Stomach smooth muscle (tissue), 2 donors: ENCODE results near the gene C14orf132.
A peak's percentile ranks its signal among the peaks of the same experiment; 100 is the strongest.

Source experiments
- H3K27ac ChIP-seq: one replicate; pipeline ENCODE4 v1.7.0; 2013; ENCODE audit warnings: mild to moderate bottlenecking, low read length, inconsistent platforms
- H3K27me3 ChIP-seq, 2 donors: one replicate each; pipeline ENCODE4 v1.7.0; 2013; ENCODE audit warnings: low read length in 2 of 2; ENCODE audit not compliant: insufficient read depth in 2 of 2, control insufficient read depth in 1 of 2
- H3K36me3 ChIP-seq, 2 donors: one replicate each; pipeline ENCODE4 v1.7.0; 2013; ENCODE audit warnings: low read length in 2 of 2; ENCODE audit not compliant: control insufficient read depth in 2 of 2, insufficient read depth in 2 of 2
- H3K4me1 ChIP-seq: one replicate; pipeline ENCODE4 v1.7.0; 2013; ENCODE audit warnings: low read length; ENCODE audit not compliant: control insufficient read depth, insufficient read depth
- H3K4me3 ChIP-seq, 2 donors: one replicate each; pipeline ENCODE4 v1.7.0; 2013; ENCODE audit warnings: low read length in 2 of 2
- H3K9ac ChIP-seq, 2 donors: one replicate each; pipeline ENCODE4 v1.7.0; 2013; ENCODE audit warnings: low read length in 2 of 2, mild to moderate bottlenecking in 1 of 2
- H3K9me3 ChIP-seq, 2 donors: one replicate each; pipeline ENCODE4 v1.7.0; 2013; ENCODE audit warnings: low read length in 2 of 2; ENCODE audit not compliant: control insufficient read depth in 2 of 2
- donor health status: healthy.
- donor health status: Pancreatic carcinoma.

The C14orf132 gene

GRCh38 chr14:96016501-96017160 is 22.5 kb upstream of the C14orf132 start:
- Histone ChIP-seq H3K4me3 (no peak overlapping the region), H3K9ac (no peak overlapping the region), H3K9me3 (peaks cover 0 to 2% of the 10 kb centered on the region in 2 donors)

GRCh38 chr14:96017882-96018281 is 21.3 kb upstream of the C14orf132 start:
- Histone ChIP-seq H3K36me3 (no peaks in the 10 kb centered on the region), H3K4me3 (no peak overlapping the region), H3K27ac (no peak overlapping the region), H3K9ac (no peak overlapping the region), H3K4me1 (no peaks in the 10 kb centered on the region), H3K27me3 (peaks cover 10 to 12% of the 10 kb centered on the region in 2 donors), H3K9me3 (no peaks in the 10 kb centered on the region)

More at GRCh38 chr14:96016501-96017160, 22.5 kb upstream of the C14orf132 start:
- peaks cover 10 to 12% of the 10 kb centered on the region in 2 donors for H3K27me3 ChIP-seq
- no peak overlapping the region for H3K27ac ChIP-seq
- H3K4me1 ChIP-seq = no peaks in the 10 kb centered on the region
- H3K36me3 ChIP-seq = no peaks in the 10 kb centered on the region

- H3K36me3 ChIP-seq = no peaks in the 10 kb centered on the region
Observed at GRCh38 chr14:96027431-96028355, 11.5 kb upstream of the C14orf132 start.

GRCh38 chr14:96029089-96029645 is 10.0 kb upstream of the C14orf132 start:
- Histone ChIP-seq H3K9me3 (no peaks in the 10 kb centered on the region), H3K4me1 (no peaks in the 10 kb centered on the region), H3K4me3 (no peak overlapping the region), H3K9ac (no peak overlapping the region), H3K27ac (no peak overlapping the region), H3K36me3 (no peaks in the 10 kb centered on the region), H3K27me3 (no peaks in the 10 kb centered on the region)

More at GRCh38 chr14:96027431-96028355, 11.5 kb upstream of the C14orf132 start:
- Histone ChIP-seq H3K4me3 (no peak overlapping the region), H3K27ac (no peak overlapping the region), H3K9me3 (no peaks in the 10 kb centered on the region), H3K27me3 (no peaks in the 10 kb centered on the region), H3K4me1 (no peaks in the 10 kb centered on the region), H3K9ac (no peak overlapping the region)

GRCh38 chr14:96030108-96030760 is 8.9 kb upstream of the C14orf132 start:
- no peaks in the 10 kb centered on the region for H3K27me3 ChIP-seq
- H3K9me3 ChIP-seq = no peaks in the 10 kb centered on the region
- H3K4me3 ChIP-seq = no peak overlapping the region
- H3K36me3 ChIP-seq = no peaks in the 10 kb centered on the region
- no peak overlapping the region for H3K9ac ChIP-seq
- H3K27ac ChIP-seq = no peak overlapping the region
- H3K4me1 ChIP-seq = no peaks in the 10 kb centered on the region

GRCh38 chr14:96031691-96032090 is 7.5 kb upstream of the C14orf132 start:
- H3K9me3 ChIP-seq = no peaks in the 10 kb centered on the region
- H3K27ac ChIP-seq = no peak overlapping the region
- H3K36me3 ChIP-seq = no peaks in the 10 kb centered on the region
- no peak overlapping the region for H3K4me3 ChIP-seq
- no peak overlapping the region for H3K9ac ChIP-seq
- H3K27me3 ChIP-seq = no peaks in the 10 kb centered on the region
- no peaks in the 10 kb centered on the region for H3K4me1 ChIP-seq

GRCh38 chr14:96035456-96035855 is 3.7 kb upstream of the C14orf132 start:
- Histone ChIP-seq H3K27ac (no peak overlapping the region), H3K4me3 (no peak overlapping the region), H3K4me1 (peaks cover 18% of the 10 kb centered on the region), H3K9ac (no peak overlapping the region), H3K27me3 (no peaks in the 10 kb centered on the region), H3K9me3 (no peaks in the 10 kb centered on the region), H3K36me3 (no peaks in the 10 kb centered on the region)

GRCh38 chr14:96037891-96038557 is 1.1 kb upstream of the C14orf132 start:
- no peak overlapping the region for H3K4me3 ChIP-seq
- H3K27ac ChIP-seq = peak overlapping the region; percentile 46
- no peaks in the 10 kb centered on the region for H3K27me3 ChIP-seq

GRCh38 chr14:96038558-96038919 is 623 bp upstream of the C14orf132 start:
- Histone ChIP-seq H3K36me3 (peaks cover 0 to 2% of the 10 kb centered on the region in 2 donors), H3K4me3 (peak overlapping the region; percentile 71 to 85), H3K27me3 (no peaks in the 10 kb centered on the region), H3K4me1 (peaks cover 32% of the 10 kb centered on the region), H3K27ac (peak overlapping the region; percentile 46), H3K9me3 (no peaks in the 10 kb centered on the region), H3K9ac (peak overlapping the region in 1 of 2 donors; percentile 55)

More at GRCh38 chr14:96037891-96038557, 1.1 kb upstream of the C14orf132 start:
- peaks cover 32% of the 10 kb centered on the region for H3K4me1 ChIP-seq
- H3K9me3 ChIP-seq = no peaks in the 10 kb centered on the region
- H3K36me3 ChIP-seq = peaks cover 0 to 2% of the 10 kb centered on the region in 2 donors
- no peak overlapping the region for H3K9ac ChIP-seq
